Endothelial cell of umbilical vein (primary cell): Measurements from ENCODE around the gene OR52B4.
"Not testable (repeated sequence)": the region's sequence is repeated elsewhere in the genome, so short reads cannot be mapped to it uniquely, and the experiment has no call there.

Experiments
- MYC ChIP-seq: IDR thresholded peaks from one replicate; pipeline ENCODE4 v1.6.1; 2011; ENCODE audit warnings: mild to moderate bottlenecking, low read depth, low read length
- POLR2AphosphoS5 ChIP-seq: IDR thresholded peaks from 2 replicates; pipeline ENCODE4 v1.6.1; 2012; ENCODE audit warnings: low read depth, mild to moderate bottlenecking, control low read depth, low read length, moderate library complexity; ENCODE audit not compliant: insufficient read depth
- TF ChIP-seq, protein P1 (sequence below), 2 donors: IDR thresholded peaks; 1 replicate in 1 of 2; 2 replicates in 1 of 2; pipeline ENCODE4 v1.5.1; 2011; ENCODE audit warnings: low read length in 2 of 2, mild to moderate bottlenecking in 2 of 2, moderate library complexity in 2 of 2, control low read depth in 1 of 2, inconsistent platforms in 1 of 2, low read depth in 1 of 2; ENCODE audit not compliant: insufficient read depth in 1 of 2; ENCODE audit errors: extremely low read depth in 1 of 2

DNA sequence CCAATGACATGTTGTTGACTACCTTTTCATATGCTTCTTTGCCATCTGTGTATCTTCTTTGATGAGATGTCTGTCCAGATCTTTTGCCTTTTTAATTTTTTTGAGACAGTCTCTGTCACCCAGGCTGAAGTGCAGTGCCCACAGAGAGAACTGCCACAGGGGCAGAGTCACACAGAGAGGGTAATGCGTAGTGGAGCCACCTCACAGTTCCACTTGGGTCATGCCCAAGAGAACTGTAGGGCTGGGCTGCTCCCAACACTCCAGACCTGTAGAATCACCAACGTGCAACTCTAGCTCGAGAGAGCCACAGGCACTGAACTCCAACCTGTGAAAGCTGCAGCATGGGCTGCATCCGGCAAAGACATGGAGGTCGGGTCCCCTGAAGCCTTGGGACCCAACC is 20.0 kb downstream of the OR52B4 start:
- TF ChIP-seq, protein P1, sequence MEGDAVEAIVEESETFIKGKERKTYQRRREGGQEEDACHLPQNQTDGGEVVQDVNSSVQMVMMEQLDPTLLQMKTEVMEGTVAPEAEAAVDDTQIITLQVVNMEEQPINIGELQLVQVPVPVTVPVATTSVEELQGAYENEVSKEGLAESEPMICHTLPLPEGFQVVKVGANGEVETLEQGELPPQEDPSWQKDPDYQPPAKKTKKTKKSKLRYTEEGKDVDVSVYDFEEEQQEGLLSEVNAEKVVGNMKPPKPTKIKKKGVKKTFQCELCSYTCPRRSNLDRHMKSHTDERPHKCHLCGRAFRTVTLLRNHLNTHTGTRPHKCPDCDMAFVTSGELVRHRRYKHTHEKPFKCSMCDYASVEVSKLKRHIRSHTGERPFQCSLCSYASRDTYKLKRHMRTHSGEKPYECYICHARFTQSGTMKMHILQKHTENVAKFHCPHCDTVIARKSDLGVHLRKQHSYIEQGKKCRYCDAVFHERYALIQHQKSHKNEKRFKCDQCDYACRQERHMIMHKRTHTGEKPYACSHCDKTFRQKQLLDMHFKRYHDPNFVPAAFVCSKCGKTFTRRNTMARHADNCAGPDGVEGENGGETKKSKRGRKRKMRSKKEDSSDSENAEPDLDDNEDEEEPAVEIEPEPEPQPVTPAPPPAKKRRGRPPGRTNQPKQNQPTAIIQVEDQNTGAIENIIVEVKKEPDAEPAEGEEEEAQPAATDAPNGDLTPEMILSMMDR (IDR thresholded peaks at IDR 0.05; ENCODE audit: extremely low read depth in 1 of 2, insufficient read depth in 1 of 2, low read depth in 1 of 2, low read length in 2 of 2): not testable (repeated sequence)
- not testable (repeated sequence) for TF ChIP-seq MYC, POLR2AphosphoS5
